Measurements from ENCODE around the gene LBHD2. TPM values are rescaled to one million over a fixed set of nuclear protein-coding genes. Genes with fewer than 3 reads are reported as not detected.
A peak's percentile ranks its signal among the peaks of the same experiment; 100 is the strongest.

Gene LBHD2
- total and polyA plus RNA-seq, 10 of the 15 experiments (the other 5 are each of a cell fraction or from before 2014, with no cell fraction given), result not detected

GRCh38 chr14:103108749-103109207 is 24.8 kb downstream of the LBHD2 start (continued):
- TF ChIP-seq EED (IDR thresholded peaks at IDR 0.05; ENCODE audit: low read depth) (peak; percentile 92), ZNF24 (IDR thresholded peaks at IDR 0.05) (no peak), RB1 (IDR thresholded peaks at IDR 0.05; ENCODE audit: borderline replicate concordance) (no peak), ZNF274 (IDR thresholded peaks at IDR 0.05; ENCODE audit: insufficient read depth, insufficient read length) (no peak), YY1 (IDR thresholded peaks at IDR 0.05; ENCODE audit: low read depth, low read length) (no peak), MEF2B (IDR thresholded peaks at IDR 0.05; ENCODE audit: partially characterized antibody, poor library complexity, severe bottlenecking) (no peak), SIN3A (IDR thresholded peaks at IDR 0.05; ENCODE audit: low read depth, low read length) (no peak), RUNX3 (IDR thresholded peaks at IDR 0.05; ENCODE audit: low read length) (peak; percentile 57), IRF4 (IDR thresholded peaks at IDR 0.05; ENCODE audit: low read depth, low read length) (no peak), ZNF622 (IDR thresholded peaks at IDR 0.05) (no peak), POLR2AphosphoS2 (IDR thresholded peaks at IDR 0.05; ENCODE audit: low read depth, low read length) (no peak), ETV6 (conservative IDR thresholded peaks at IDR 0.05 in 1 of 2, IDR thresholded peaks at IDR 0.05 in 1 of 2; ENCODE audit: borderline replicate concordance in 1 of 2, low read depth in 1 of 2) (no peak), ZNF592 (IDR thresholded peaks at IDR 0.05) (no peak), ZBTB40 (IDR thresholded peaks at IDR 0.05; ENCODE audit: borderline replicate concordance) (no peak), IRF3 (IDR thresholded peaks at IDR 0.05) (no peak), EP300 (IDR thresholded peaks at IDR 0.05; ENCODE audit: borderline replicate concordance in 1 of 2, control insufficient read depth in 1 of 2, low read depth in 2 of 2, low read length in 2 of 2) (peak; percentile 39 to 46; a peak in 3 of 4 replicates), SMARCA5 (IDR thresholded peaks at IDR 0.05) (no peak)
